CD4-positive, alpha-beta T cell treated with Interferon gamma for 1 hour (primary cell): ENCODE measurements around the gene RNF151.
"Not testable (repeated sequence)": the region's sequence is repeated elsewhere in the genome, so short reads cannot be mapped to it uniquely, and the experiment has no call there.

ENCODE experiments used
- DNase-seq: peaks from one replicate; pipeline ENCODE4 v3.0.0-alpha.2; 2020

Gene RNF151

GRCh38 chr16:1966460-1966859 is at the start of gene RNF151:
Gene RNF151, plus strand, starts transcription at chr16:1966856. Its CDS starts 26 bp downstream, at chr16:1966882.
- no peak for DNase-seq

- DNase-seq, result no peak
Measured at GRCh38 chr16:1917056-1917664, 49.5 kb upstream of the RNF151 start.

GRCh38 chr16:1917665-1918350 is 48.8 kb upstream of the RNF151 start:
- DNase-seq, result no peak

- DNase-seq, result no peak
Measured at GRCh38 chr16:1918351-1919326, 48.0 kb upstream of the RNF151 start, which contains the start of gene HS3ST6. Gene HS3ST6, minus strand, starts transcription at chr16:1918415. Its CDS starts 92 bp downstream, at chr16:1918323.

GRCh38 chr16:1919327-1919998 is 47.2 kb upstream of the RNF151 start:
- no peak for DNase-seq

- not testable (repeated sequence) for DNase-seq
Measured at GRCh38 chr16:1920122-1920521, 46.5 kb upstream of the RNF151 start.

GRCh38 chr16:1920727-1921171 is 45.9 kb upstream of the RNF151 start:
- DNase-seq, result no peak

- DNase-seq, result no peak
Measured at GRCh38 chr16:1922357-1922756, 44.3 kb upstream of the RNF151 start.

GRCh38 chr16:1923299-1924034 is 43.2 kb upstream of the RNF151 start:
- no peak for DNase-seq

- DNase-seq, result no peak
Measured at GRCh38 chr16:1924095-1924494, 42.6 kb upstream of the RNF151 start.

- no peak for DNase-seq
Measured at GRCh38 chr16:1926271-1926670, 40.4 kb upstream of the RNF151 start.

GRCh38 chr16:1929105-1929504 is 37.6 kb upstream of the RNF151 start:
- DNase-seq, result no peak

GRCh38 chr16:1929578-1930337 is 36.9 kb upstream of the RNF151 start:
- peak; percentile 88 for DNase-seq

- no peak for DNase-seq
Measured at GRCh38 chr16:1930338-1930720, 36.3 kb upstream of the RNF151 start.

- no peak for DNase-seq
Measured at GRCh38 chr16:1932050-1933028, 34.3 kb upstream of the RNF151 start.

- no peak for DNase-seq
Measured at GRCh38 chr16:1933097-1933661, 33.5 kb upstream of the RNF151 start.

GRCh38 chr16:1936945-1937479 is 29.6 kb upstream of the RNF151 start:
- DNase-seq, result no peak

- DNase-seq, result peak; percentile 55
Measured at GRCh38 chr16:1938316-1938715, 28.3 kb upstream of the RNF151 start.

- no peak for DNase-seq
Measured at GRCh38 chr16:1938910-1939309, 27.7 kb upstream of the RNF151 start.
